Activated T-helper 9 cell treated with anti-CD3 and anti-CD28 coated beads, Interleukin-2, amount 50 U/mL, for 16 hours (primary cell): ENCODE measurements around the gene GGACT.

Source experiments
- DNase-seq: peaks from one replicate; pipeline ENCODE4 v3.0.0-alpha.2; 2020; ENCODE audit warnings: low read depth

The GGACT gene

GRCh38 chr13:100546713-100547405 is 41.7 kb downstream of the GGACT start:
- DNase-seq, result no peak

- DNase-seq, result no peak
Observed at GRCh38 chr13:100545684-100546061, 42.9 kb downstream of the GGACT start.

GRCh38 chr13:100544866-100545683 is 43.5 kb downstream of the GGACT start:
- DNase-seq, result no peak

GRCh38 chr13:100543872-100544602 is 44.6 kb downstream of the GGACT start:
- no peak for DNase-seq

GRCh38 chr13:100542826-100543156 is 45.8 kb downstream of the GGACT start:
- DNase-seq, result no peak

- DNase-seq, result no peak
Observed at GRCh38 chr13:100541897-100542825, 46.4 kb downstream of the GGACT start.

GRCh38 chr13:100540621-100541020 is 48.0 kb downstream of the GGACT start:
- DNase-seq, result no peak

GRCh38 chr13:100537951-100538462 is 50.6 kb downstream of the GGACT start:
- no peak for DNase-seq

GRCh38 chr13:100537486-100537885 is 51.1 kb downstream of the GGACT start:
- no peak for DNase-seq

- no peak for DNase-seq
Observed at GRCh38 chr13:100536643-100537180, 51.9 kb downstream of the GGACT start.

GRCh38 chr13:100535426-100536135 is 53.0 kb downstream of the GGACT start:
- DNase-seq, result no peak

- no peak for DNase-seq
Observed at GRCh38 chr13:100534911-100535310, 53.7 kb downstream of the GGACT start.

GRCh38 chr13:100534147-100534843 is 54.3 kb downstream of the GGACT start:
- no peak for DNase-seq

GRCh38 chr13:100533588-100534041 is 55.0 kb downstream of the GGACT start:
- no peak for DNase-seq

GRCh38 chr13:100532836-100533435 is 55.7 kb downstream of the GGACT start:
- no peak for DNase-seq

- no peak for DNase-seq
Observed at GRCh38 chr13:100532090-100532766, 56.4 kb downstream of the GGACT start.

- DNase-seq, result no peak
Observed at GRCh38 chr13:100530671-100531213, 57.8 kb downstream of the GGACT start.

GRCh38 chr13:100529666-100530377 is 58.8 kb downstream of the GGACT start:
- DNase-seq, result no peak
